GM19043 (cell line): ENCODE data around the gene GSN.
A peak's percentile ranks its signal among the peaks of the same experiment; 100 is the strongest.

ENCODE experiments used
- ATAC-seq: cut with Tn5 transposase; IDR thresholded peaks from one replicate; pipeline ENCODE4 v1.9.1; 2021; ENCODE audit warnings: low read depth; ENCODE audit not compliant: unreplicated experiment

GSN gene

DNA sequence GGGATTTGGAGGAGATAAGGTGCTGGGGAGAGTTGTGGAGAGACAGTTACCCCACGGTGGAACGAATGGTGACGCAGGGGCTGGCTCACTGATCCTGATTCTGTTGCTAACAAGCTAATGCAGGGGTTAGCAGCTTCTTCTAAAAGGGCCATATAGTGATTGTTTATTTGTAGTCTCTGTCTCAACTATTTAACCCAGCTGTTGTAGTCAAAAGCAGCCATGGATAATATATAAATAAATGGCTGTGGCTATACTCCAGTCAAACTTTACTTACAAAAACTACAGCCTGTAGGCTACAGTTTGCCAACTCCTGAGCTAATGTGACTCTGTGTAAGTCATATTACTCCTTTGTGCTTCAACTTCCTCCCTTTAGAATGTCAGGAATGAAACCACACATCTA lies 80.3 kb downstream of the GSN start:
- no peak for ATAC-seq

DNA sequence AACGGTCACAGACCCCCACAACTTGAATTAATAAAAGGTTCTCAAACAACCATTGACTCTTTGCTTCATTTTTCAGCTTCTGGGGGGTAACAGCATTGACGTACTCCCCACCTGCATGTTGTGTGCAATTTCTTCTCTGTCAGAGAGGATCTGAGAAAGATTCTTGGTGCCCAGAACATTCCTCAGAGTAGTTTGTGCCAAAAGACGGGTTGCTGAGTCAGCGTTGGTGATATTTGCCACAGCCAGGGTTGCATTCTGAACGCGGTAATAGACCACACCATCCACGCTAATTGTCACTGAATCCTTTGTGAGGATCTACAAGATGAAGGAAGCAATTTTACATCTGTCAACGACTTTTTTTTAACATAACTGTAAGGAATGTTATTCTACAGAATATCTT lies 81.0 kb downstream of the GSN start:
- no peak for ATAC-seq

DNA sequence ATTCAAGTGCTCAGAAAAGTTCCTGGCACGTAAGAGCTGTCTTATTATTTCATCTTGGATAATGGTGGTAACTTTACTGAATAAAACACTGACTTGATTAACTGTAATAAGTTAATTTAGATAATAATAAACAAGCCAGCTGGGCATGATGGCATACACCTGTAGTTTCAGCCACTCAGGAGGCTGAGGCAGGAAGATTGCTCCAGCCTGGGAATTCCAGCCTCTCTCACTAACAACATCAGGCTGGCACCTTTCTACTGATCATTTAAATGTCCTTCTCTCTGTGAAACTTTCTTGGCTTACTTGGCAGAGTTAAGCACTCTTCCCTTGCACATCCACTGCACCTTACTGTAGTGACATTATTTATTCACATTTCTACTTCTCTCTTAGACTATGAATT lies 82.1 kb downstream of the GSN start:
- no peak for ATAC-seq

DNA sequence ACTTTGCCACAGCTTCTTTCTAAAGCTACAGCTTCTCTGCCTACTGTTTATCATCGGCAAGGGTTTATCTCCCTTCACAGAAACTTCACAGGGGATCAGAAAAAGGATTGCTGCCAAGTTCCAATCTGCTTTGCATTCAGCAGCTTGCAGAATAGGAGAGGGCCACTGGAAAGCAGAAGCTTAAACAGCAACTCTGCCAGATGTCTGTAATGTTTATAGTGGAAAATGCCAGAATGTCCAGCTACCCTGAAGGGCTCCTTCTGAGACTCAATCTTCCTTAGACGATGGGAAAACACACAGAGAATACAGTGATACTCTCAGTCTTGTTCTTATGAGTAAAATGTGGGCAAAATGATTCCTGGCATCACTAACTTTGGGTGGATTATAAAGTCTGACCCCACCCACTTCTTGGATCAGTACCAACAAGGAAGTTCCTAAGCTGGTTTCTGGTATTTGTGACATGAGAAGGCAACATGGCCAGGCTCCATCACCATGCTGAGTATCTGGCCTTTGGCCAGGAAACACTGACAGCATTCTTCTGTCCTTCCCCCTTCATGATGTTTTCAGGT lies 83.1 kb downstream of the GSN start:
- no peak for ATAC-seq

DNA sequence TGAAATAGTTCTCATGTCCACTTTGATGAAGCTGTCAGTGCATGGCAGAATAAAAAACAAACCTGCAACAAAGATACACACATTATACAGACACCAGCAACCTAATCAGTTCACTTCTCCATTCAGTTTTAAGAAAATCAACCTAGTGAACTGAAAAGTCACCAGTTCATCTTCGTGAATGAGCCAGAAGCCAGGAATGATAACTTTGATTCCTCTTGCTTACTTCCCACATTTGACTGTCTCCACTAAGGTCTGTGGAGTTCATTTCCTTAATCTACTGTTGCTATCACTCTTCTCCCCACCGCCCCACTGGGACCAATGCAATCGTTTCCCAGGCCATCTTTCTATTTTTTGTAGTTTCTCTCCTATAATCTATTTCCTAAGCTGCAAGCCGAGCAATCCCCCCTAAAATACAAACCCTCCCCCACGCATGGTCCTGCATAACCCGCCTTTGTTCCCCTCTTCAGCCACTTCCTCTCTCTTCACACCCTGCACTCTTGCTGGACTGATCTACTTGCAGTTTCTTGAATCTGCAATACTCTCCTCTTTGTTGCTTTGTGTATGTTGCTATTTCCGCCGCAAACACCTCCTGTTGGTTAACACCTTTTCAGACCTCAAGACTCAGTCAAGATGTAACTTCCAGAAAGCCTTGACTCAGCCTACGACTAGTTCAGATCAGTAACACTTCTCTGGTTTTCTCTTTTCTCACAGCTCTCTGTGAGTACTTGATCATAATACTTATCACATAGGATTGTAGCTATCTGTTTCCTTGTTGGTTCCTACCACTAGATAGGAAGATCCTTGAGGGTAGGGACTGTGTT lies 85.5 kb downstream of the GSN start:
- ATAC-seq: peak; percentile 100

DNA sequence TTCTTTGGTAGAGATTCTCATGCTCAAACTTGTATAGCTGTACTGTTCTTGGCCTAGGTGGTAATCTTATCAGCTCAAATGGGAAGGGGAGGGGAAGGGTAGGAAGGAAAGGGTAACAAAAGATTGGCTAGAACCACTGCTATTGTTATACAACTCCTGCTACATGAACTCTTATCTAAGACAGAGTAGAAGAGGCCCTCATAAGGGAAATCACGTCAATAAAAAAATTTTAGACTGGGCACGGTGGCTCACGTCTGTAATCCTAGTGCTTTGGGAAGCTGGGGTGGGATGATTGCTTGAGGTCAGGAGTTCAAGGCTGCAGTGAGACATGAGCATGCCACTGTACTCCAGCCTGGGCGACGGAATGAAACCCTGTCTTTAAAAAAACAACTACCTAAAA lies 86.2 kb downstream of the GSN start:
- no peak for ATAC-seq

DNA sequence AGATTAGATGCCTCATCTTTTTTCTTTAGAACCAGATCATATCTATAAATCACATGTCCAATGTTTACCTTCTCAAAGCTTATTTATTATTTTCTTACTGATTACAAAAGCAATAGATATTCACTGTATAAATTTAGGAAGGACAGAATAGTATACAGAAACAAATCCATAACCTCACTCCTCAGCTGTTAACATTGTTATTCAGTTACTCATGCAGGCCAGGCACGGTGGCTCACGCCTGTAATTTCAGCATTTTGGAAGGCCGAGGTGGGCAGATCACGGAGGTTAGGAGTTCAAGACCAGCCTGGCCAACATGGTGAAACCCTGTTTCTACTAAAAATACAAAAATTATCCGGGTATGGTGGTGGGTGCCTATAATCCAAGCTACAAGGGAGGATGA lies 86.8 kb downstream of the GSN start:
- ATAC-seq: no peak

DNA sequence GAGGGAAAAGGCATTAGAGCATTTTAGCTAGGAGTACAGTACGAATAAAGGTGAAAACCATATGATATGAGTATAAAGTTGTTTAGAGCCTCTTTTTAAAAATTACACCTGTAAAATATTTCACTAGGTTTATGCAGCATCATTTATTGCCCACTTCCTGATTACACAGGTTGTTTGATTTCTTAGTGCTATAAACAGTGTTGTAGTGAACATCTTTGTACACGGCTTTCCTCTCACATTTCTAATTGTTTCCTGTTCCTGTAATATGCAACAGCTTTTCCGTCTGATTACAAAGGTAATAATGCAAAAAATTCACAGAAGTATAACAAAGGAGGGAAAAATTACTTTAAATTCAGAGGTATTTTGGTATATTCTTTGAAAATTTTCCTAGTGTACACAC lies 89.0 kb downstream of the GSN start:
- ATAC-seq: no peak

DNA sequence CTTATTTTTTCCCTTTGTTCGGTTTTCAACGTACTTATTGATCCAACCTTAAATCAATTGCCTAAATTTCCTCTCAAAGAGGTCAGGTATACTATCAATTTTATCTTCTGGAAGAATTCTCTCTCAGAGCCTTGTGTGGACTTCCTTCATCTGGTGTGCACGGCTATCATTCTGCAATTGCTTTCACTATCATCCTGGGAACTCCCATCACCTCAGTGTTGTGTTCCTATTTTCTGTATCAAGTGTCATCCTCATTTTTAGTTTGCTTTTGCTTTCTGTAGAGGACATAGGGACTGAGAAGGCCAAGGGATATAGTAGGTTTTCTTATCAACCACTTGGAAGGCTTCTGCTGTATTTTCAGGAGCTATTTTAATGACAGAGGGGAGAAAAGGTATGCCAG lies 90.8 kb downstream of the GSN start:
- no peak for ATAC-seq

DNA sequence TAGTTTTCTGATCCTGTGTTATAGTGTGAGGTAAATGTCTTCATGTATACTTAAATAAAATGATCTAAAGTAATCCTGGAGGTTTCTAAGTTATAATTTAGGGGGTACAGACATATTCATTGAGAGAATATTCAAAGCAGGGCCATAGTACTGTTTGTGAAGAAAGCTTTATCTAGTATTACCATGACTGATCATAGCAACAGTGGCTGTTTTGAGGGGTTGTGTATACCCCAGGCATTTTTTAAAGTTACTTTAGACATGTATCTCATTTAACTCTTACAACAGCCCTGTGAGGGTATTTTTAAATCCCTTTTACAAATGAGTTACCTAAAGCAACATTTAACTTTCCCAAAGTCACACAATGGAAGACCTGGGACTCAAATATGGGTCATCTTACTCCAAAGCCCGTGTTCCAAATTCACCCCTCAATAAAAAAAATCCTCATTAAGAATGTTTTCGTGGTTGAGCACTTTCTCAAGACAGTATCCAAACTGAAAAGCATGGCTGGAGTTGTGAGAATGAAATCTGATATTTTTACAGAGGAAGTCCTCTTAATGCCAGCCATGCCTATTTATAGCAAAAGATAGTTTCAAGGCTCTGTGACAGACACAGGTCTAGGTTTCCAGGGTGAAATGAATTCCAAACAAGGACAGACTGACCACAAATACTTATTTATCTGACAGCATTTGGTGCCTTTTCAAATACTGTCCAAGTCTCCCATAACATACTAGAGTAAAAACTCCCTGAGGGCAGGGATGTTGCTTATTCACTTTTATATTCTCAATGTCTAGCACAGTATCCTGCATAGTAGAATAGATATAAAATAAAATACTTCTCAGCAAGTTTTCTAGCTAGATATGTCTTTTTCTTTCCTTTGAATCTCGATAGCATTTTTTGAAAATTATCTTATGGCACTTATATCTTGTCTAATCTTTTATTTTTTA lies 91.7 kb downstream of the GSN start:
- ATAC-seq: no peak

DNA sequence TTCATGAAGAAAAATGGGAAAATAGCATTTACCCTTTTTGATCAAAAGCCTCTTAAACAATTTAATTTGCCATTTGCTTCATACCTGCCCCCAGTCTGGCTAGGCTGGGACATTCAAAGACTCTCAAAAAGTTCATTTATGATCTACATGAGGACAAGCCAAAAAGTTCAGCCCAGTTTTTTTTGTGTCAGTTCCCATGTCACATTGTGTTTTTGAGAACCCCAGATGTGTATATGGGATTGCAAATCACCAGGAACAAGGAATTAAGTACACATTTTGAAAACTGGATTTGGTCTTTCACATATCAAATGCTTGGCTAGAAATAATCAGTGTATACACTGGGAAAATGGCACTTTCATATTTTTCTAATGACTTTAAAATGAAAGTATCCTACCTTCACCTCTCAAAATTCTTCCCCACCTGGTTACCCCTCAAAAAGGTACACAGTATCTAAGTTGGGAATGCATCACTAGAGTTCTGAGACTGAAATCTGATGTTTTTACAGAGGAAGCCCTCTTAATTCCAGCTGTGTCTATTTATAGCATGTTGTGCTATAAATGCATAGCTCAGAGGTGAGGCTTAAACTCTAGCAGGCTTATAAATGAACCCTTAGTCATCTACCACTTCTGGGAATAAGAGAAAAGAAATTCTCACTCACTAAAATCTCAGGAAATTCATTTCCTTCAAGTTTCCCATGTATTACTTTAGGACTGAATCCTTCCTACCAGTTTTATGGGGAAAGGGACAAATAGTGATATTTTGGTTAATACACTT lies 92.8 kb downstream of the GSN start:
- no peak for ATAC-seq

DNA sequence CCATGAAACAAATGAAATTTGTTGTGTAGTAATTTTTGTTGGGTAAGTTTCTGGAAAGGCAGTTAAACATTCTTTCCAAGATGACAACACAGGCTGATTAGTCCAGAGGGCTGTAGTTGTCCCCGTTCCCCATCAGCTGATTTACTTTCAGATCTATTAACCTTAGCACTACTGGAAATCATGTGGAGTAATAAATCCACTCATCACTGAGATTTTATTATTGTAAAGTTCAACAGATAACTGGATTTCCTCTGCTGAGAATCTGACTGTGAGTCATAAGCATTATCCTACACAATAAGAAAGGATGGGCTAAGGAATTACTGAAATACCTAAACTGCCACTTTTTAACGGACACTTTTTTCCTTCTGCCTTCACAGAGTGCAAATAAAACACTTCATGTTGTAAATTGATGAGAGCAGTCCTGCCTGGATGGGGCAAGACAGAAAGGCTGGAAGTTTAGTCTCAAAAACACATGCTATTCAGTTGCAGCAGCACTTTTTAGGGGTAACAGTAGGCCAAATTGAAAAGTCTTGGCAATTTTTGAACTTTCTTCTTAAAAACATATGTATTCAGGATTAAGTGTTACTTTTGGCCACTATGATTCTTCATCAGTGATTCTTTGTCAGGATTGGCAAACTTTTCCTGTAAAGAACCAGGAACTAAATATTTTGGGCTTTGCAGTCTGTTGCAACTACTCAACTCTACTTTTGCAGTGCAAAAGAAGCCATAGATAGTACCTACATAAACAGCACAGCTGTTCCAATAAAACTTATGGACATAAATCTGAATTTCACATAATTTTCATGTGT lies 95.1 kb downstream of the GSN start:
- no peak for ATAC-seq

DNA sequence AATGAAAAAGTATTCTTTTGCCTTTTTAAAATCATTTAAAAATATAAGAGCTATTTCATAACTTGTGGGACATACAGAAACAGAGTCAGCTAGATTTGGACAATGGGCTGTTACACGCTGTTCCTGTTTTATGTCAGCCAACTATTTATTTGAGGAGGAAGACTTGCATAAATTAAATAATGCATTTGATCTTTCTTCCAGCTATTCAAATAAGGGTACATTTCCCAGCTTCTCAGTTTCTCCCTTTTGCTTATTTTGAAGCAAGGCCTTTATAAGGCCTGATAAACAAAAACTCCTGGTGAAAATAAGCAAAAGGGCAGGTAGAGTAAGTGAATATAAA lies 95.6 kb downstream of the GSN start:
- no peak for ATAC-seq

DNA sequence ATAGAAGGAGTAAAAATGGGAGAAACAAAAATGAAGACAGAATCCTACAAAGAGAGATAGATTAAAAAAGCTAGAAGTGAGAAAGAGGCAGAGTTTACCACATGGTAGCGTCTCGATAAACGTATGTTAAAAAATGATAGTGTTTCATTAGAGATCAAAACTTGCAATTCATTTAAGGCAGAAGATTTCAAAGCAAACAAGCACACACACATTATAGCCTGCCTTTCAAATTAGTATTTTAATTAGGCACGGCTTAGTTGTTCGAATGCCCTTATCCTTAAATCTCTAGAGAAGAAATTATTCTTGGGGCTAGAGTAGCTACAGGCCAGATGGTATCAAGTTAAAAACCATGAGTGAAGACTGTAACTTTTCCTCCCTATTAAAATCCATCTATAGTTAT lies 96.1 kb downstream of the GSN start:
- ATAC-seq: no peak

DNA sequence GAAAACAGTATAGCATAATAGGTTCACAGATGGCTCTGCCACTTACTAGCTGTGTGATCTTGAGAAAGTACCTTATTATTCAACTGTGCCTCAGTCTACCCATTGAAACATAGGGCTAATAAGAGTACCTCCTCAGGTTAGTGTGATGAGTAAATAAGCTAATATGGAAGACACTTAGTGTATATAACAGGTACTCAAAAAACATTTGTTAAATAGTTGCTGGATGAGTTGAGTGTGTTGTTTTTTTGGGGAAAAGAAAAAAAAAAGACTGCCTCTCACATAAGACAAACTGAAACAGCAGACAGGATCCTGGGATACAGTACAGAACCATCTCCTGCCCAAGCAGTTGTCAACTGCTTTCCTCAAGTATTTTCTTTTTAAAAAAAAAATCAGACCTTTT lies 96.9 kb downstream of the GSN start:
- ATAC-seq: no peak

DNA sequence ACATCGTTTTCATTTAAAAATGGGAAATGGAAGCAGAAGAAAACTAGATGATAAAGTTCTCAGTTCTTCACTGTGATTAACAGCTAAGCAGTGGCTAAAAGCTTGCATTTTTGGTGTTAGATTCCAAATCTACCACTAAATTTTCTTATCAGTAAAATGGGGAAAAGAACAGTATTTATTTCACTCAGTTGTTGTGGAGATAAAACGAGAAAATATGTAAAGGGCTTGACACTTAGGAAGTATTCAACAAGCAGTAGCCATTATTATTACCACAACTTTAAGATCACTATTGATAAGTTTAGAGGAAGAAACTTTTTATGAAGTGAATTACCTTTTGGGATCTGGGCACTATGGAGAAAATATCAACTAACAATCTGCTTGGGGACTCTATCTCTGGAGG lies 97.6 kb downstream of the GSN start:
- ATAC-seq: no peak

DNA sequence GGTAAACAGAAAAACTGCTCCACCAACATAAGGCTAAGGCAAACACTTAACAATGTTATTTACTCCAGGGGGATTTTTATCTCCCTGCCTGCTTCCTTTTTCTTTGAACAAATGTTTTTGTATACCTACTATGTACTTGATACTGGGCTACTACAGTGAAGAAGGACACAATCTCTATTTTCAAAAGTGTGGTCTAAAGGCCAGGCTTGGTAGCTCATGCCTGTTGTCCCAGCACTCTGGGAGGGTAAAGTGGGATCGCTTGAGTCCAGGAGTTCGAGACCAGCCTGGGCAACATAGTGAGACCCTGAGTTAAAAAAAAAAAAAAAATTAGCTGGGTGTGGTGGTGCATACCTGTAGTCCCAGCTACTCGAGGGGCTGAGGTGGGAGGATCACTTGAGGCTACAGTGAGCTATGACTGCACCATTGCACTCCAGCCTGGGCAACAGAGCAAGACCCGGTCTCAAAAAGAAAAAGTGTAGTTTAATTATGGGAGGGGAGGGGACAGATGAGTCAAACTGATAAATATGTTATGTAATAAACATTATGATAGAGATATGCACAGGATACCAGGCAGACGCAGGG lies 98.7 kb downstream of the GSN start:
- no peak for ATAC-seq

DNA sequence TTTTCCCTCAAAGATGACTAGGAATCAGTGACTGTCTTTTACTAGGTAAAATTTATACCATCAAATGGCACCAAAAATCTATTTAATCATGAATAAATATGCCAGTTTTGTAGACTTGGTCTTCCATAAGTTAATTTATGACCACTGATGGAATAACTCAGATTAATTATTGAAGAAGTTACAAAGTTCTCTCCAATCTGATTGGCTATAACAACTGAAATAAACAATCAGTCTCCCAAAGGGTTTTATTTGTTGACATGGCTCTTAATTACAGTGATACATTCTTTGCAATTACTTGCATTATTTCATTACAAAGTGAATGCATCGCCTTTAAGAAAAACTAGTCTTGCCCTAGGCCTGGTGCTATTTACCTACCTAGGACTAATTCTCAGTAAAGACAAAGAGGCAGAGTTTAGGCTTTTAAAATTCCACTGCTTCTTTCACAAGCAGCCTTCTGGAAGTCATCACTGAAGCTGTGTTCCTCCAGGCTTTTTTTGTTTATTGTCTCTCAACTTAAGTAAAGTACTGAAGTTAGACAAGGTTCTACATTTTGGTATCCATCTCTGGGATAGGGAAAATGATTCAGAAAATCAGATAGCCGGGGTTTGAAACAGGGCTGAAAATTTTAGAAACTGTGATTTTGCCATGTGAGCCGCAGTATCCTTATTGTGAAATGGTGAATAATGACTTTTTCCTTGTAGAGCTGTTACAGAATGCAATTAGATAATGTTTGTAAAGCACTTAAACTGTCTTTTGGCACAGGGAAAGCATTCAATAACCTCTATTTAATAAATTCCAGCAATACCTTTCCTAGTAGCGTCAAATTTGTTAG lies 99.6 kb downstream of the GSN start:
- no peak for ATAC-seq

DNA sequence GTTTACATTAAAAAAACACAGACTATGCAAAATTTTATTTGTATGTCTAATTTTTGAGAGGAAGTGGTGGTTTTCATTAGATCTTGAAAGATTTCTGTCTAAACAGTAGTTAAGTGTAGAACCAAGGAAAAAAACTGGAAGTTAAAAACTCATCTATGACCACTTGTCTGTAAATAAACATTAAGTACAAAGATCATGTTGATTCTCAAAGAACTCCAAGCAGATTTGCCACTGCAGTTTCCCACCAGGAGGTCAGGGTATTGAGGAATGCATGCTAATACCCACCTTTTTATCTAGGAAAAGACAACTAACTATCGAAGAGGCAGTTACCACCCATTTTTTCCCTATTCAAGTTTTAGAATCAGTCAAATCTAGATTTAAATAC lies 100.2 kb downstream of the GSN start:
- no peak for ATAC-seq
